Measurements from ENCODE around the gene FER1L5.

Gene FER1L5

GRCh38 chr2:96702098-96702785 lies 59.7 kb downstream of the FER1L5 start:
- Histone ChIP-seq H3K4me3 (ENCODE audit: low read depth in 1 of 2, low read length in 2 of 2) (no peak overlapping the region), H3K9me3 (ENCODE audit: low read length) (no peaks in the 10 kb centered on the region), H3K36me3 (ENCODE audit: insufficient read depth, low read length) (peaks cover 32% of the 10 kb centered on the region), H3K4me1 (ENCODE audit: insufficient read depth, low read length) (no peaks in the 10 kb centered on the region), H3K9ac (ENCODE audit: low read length) (no peak overlapping the region), H3K27me3 (ENCODE audit: control insufficient read depth in 1 of 2, insufficient read depth in 2 of 2, low read length in 2 of 2) (no peaks in the 10 kb centered on the region), H3K27ac (ENCODE audit: low read depth, low read length) (no peak overlapping the region)

GRCh38 chr2:96703021-96703751 lies 60.6 kb downstream of the FER1L5 start:
- Histone ChIP-seq H3K36me3 (ENCODE audit: insufficient read depth, low read length) (peaks cover 41% of the 10 kb centered on the region), H3K4me1 (ENCODE audit: insufficient read depth, low read length) (no peaks in the 10 kb centered on the region), H3K9me3 (ENCODE audit: low read length) (no peaks in the 10 kb centered on the region), H3K9ac (ENCODE audit: low read length) (no peak overlapping the region), H3K27me3 (ENCODE audit: control insufficient read depth in 1 of 2, insufficient read depth in 2 of 2, low read length in 2 of 2) (no peaks in the 10 kb centered on the region), H3K4me3 (ENCODE audit: low read depth in 1 of 2, low read length in 2 of 2) (no peak overlapping the region), H3K27ac (ENCODE audit: low read depth, low read length) (no peak overlapping the region)

- Histone ChIP-seq H3K27ac (ENCODE audit: low read depth, low read length) (no peak overlapping the region), H3K4me3 (ENCODE audit: low read depth in 1 of 2, low read length in 2 of 2) (no peak overlapping the region)
Observed at GRCh38 chr2:96710985-96711384, 68.4 kb downstream of the FER1L5 start.

GRCh38 chr2:96715658-96716057 lies 73.1 kb downstream of the FER1L5 start:
- H3K27me3 ChIP-seq (ENCODE audit: control insufficient read depth in 1 of 2, insufficient read depth in 2 of 2, low read length in 2 of 2), result no peaks in the 10 kb centered on the region
- H3K9ac ChIP-seq (ENCODE audit: low read length), result no peak overlapping the region
- no peaks in the 10 kb centered on the region for H3K4me1 ChIP-seq (ENCODE audit: insufficient read depth, low read length)
- no peak overlapping the region for H3K4me3 ChIP-seq (ENCODE audit: low read depth in 1 of 2, low read length in 2 of 2)
- no peaks in the 10 kb centered on the region for H3K9me3 ChIP-seq (ENCODE audit: low read length)
- peaks cover 32% of the 10 kb centered on the region for H3K36me3 ChIP-seq (ENCODE audit: insufficient read depth, low read length)
- no peak overlapping the region for H3K27ac ChIP-seq (ENCODE audit: low read depth, low read length)

More at GRCh38 chr2:96710985-96711384, 68.4 kb downstream of the FER1L5 start:
- Histone ChIP-seq H3K27me3 (ENCODE audit: control insufficient read depth in 1 of 2, insufficient read depth in 2 of 2, low read length in 2 of 2) (no peaks in the 10 kb centered on the region), H3K36me3 (ENCODE audit: insufficient read depth, low read length) (peaks cover 59% of the 10 kb centered on the region), H3K9ac (ENCODE audit: low read length) (no peak overlapping the region), H3K4me1 (ENCODE audit: insufficient read depth, low read length) (no peaks in the 10 kb centered on the region), H3K9me3 (ENCODE audit: low read length) (no peaks in the 10 kb centered on the region)

GRCh38 chr2:96716388-96716787 lies 73.8 kb downstream of the FER1L5 start:
- no peak overlapping the region for H3K4me3 ChIP-seq (ENCODE audit: low read depth in 1 of 2, low read length in 2 of 2)
- H3K27me3 ChIP-seq (ENCODE audit: control insufficient read depth in 1 of 2, insufficient read depth in 2 of 2, low read length in 2 of 2), result no peaks in the 10 kb centered on the region
- no peaks in the 10 kb centered on the region for H3K4me1 ChIP-seq (ENCODE audit: insufficient read depth, low read length)
- H3K9me3 ChIP-seq (ENCODE audit: low read length), result no peaks in the 10 kb centered on the region
- H3K9ac ChIP-seq (ENCODE audit: low read length), result no peak overlapping the region
- peaks cover 25% of the 10 kb centered on the region for H3K36me3 ChIP-seq (ENCODE audit: insufficient read depth, low read length)
- H3K27ac ChIP-seq (ENCODE audit: low read depth, low read length), result no peak overlapping the region

- Histone ChIP-seq H3K27me3 (ENCODE audit: control insufficient read depth in 1 of 2, insufficient read depth in 2 of 2, low read length in 2 of 2) (no peaks in the 10 kb centered on the region), H3K36me3 (ENCODE audit: insufficient read depth, low read length) (peaks cover 23% of the 10 kb centered on the region), H3K9me3 (ENCODE audit: low read length) (no peaks in the 10 kb centered on the region), H3K9ac (ENCODE audit: low read length) (no peak overlapping the region), H3K4me1 (ENCODE audit: insufficient read depth, low read length) (no peaks in the 10 kb centered on the region), H3K27ac (ENCODE audit: low read depth, low read length) (no peak overlapping the region), H3K4me3 (ENCODE audit: low read depth in 1 of 2, low read length in 2 of 2) (no peak overlapping the region)
Observed at GRCh38 chr2:96726131-96726530, 83.6 kb downstream of the FER1L5 start.

GRCh38 chr2:96727431-96727830 lies 84.9 kb downstream of the FER1L5 start:
- Histone ChIP-seq H3K9me3 (ENCODE audit: low read length) (no peaks in the 10 kb centered on the region), H3K27ac (ENCODE audit: low read depth, low read length) (no peak overlapping the region), H3K36me3 (ENCODE audit: insufficient read depth, low read length) (peaks cover 34% of the 10 kb centered on the region), H3K9ac (ENCODE audit: low read length) (no peak overlapping the region), H3K27me3 (ENCODE audit: control insufficient read depth in 1 of 2, insufficient read depth in 2 of 2, low read length in 2 of 2) (no peaks in the 10 kb centered on the region), H3K4me1 (ENCODE audit: insufficient read depth, low read length) (no peaks in the 10 kb centered on the region), H3K4me3 (ENCODE audit: low read depth in 1 of 2, low read length in 2 of 2) (no peak overlapping the region)

- Histone ChIP-seq H3K36me3 (ENCODE audit: insufficient read depth, low read length) (peaks cover 53% of the 10 kb centered on the region), H3K27ac (ENCODE audit: low read depth, low read length) (no peak overlapping the region), H3K9ac (ENCODE audit: low read length) (no peak overlapping the region)
Observed at GRCh38 chr2:96729748-96730147, 87.2 kb downstream of the FER1L5 start.

GRCh38 chr2:96730212-96730611 lies 87.6 kb downstream of the FER1L5 start:
- no peak overlapping the region for H3K27ac ChIP-seq (ENCODE audit: low read depth, low read length)

More at GRCh38 chr2:96729748-96730147, 87.2 kb downstream of the FER1L5 start:
- Histone ChIP-seq H3K4me1 (ENCODE audit: insufficient read depth, low read length) (no peaks in the 10 kb centered on the region), H3K9me3 (ENCODE audit: low read length) (no peaks in the 10 kb centered on the region), H3K4me3 (ENCODE audit: low read depth in 1 of 2, low read length in 2 of 2) (no peak overlapping the region), H3K27me3 (ENCODE audit: control insufficient read depth in 1 of 2, insufficient read depth in 2 of 2, low read length in 2 of 2) (no peaks in the 10 kb centered on the region)

GRCh38 chr2:96733931-96734330 lies 91.4 kb downstream of the FER1L5 start:
- H3K36me3 ChIP-seq (ENCODE audit: insufficient read depth, low read length), result peaks cover 45% of the 10 kb centered on the region
- H3K27ac ChIP-seq (ENCODE audit: low read depth, low read length), result no peak overlapping the region
- H3K4me1 ChIP-seq (ENCODE audit: insufficient read depth, low read length), result peaks cover 8% of the 10 kb centered on the region

More at GRCh38 chr2:96730212-96730611, 87.6 kb downstream of the FER1L5 start:
- H3K36me3 ChIP-seq (ENCODE audit: insufficient read depth, low read length), result peaks cover 53% of the 10 kb centered on the region
- H3K9ac ChIP-seq (ENCODE audit: low read length), result no peak overlapping the region
- H3K27me3 ChIP-seq (ENCODE audit: control insufficient read depth in 1 of 2, insufficient read depth in 2 of 2, low read length in 2 of 2), result no peaks in the 10 kb centered on the region
- H3K9me3 ChIP-seq (ENCODE audit: low read length), result no peaks in the 10 kb centered on the region
- no peak overlapping the region for H3K4me3 ChIP-seq (ENCODE audit: low read depth in 1 of 2, low read length in 2 of 2)
- H3K4me1 ChIP-seq (ENCODE audit: insufficient read depth, low read length), result no peaks in the 10 kb centered on the region

GRCh38 chr2:96734880-96735583 lies 92.5 kb downstream of the FER1L5 start:
- H3K4me1 ChIP-seq (ENCODE audit: insufficient read depth, low read length), result peaks cover 14% of the 10 kb centered on the region
- no peaks in the 10 kb centered on the region for H3K27me3 ChIP-seq (ENCODE audit: control insufficient read depth in 1 of 2, insufficient read depth in 2 of 2, low read length in 2 of 2)
- H3K9ac ChIP-seq (ENCODE audit: low read length), result no peak overlapping the region
- H3K9me3 ChIP-seq (ENCODE audit: low read length), result no peaks in the 10 kb centered on the region
- no peak overlapping the region for H3K4me3 ChIP-seq (ENCODE audit: low read depth in 1 of 2, low read length in 2 of 2)
- peaks cover 45% of the 10 kb centered on the region for H3K36me3 ChIP-seq (ENCODE audit: insufficient read depth, low read length)
- no peak overlapping the region for H3K27ac ChIP-seq (ENCODE audit: low read depth, low read length)

More at GRCh38 chr2:96733931-96734330, 91.4 kb downstream of the FER1L5 start:
- Histone ChIP-seq H3K9ac (ENCODE audit: low read length) (no peak overlapping the region), H3K27me3 (ENCODE audit: control insufficient read depth in 1 of 2, insufficient read depth in 2 of 2, low read length in 2 of 2) (no peaks in the 10 kb centered on the region), H3K4me3 (ENCODE audit: low read depth in 1 of 2, low read length in 2 of 2) (no peak overlapping the region), H3K9me3 (ENCODE audit: low read length) (no peaks in the 10 kb centered on the region)
